ENCODE results near the gene SLC26A2.
A peak's percentile ranks its signal among the peaks of the same experiment; 100 is the strongest.
"Not testable (repeated sequence)": the region's sequence is repeated elsewhere in the genome, so short reads cannot be mapped to it uniquely, and the experiment has no call there.

Gene SLC26A2

GRCh38 chr5:149936044-149936699, 24.4 kb upstream of the SLC26A2 start:
- no peak for DNase-seq

- no peak for DNase-seq
Observed at GRCh38 chr5:149936700-149937091, 23.9 kb upstream of the SLC26A2 start.

- no peak for DNase-seq
Observed at GRCh38 chr5:149937610-149938009, 22.9 kb upstream of the SLC26A2 start.

- DNase-seq: no peak
Observed at GRCh38 chr5:149938279-149938678, 22.3 kb upstream of the SLC26A2 start.

- DNase-seq: no peak
Observed at GRCh38 chr5:149938791-149939358, 21.7 kb upstream of the SLC26A2 start.

GRCh38 chr5:149939546-149939945, 21.0 kb upstream of the SLC26A2 start:
- DNase-seq: no peak

GRCh38 chr5:149940077-149940574, 20.4 kb upstream of the SLC26A2 start:
- no peak for DNase-seq

- DNase-seq: no peak
Observed at GRCh38 chr5:149940941-149941644, 19.5 kb upstream of the SLC26A2 start.

- DNase-seq: no peak
Observed at GRCh38 chr5:149941795-149942194, 18.8 kb upstream of the SLC26A2 start.

GRCh38 chr5:149942199-149942598, 18.4 kb upstream of the SLC26A2 start:
- DNase-seq: no peak

GRCh38 chr5:149942741-149943169, 17.8 kb upstream of the SLC26A2 start:
- DNase-seq: not testable (repeated sequence)

GRCh38 chr5:149943177-149943949, 17.2 kb upstream of the SLC26A2 start:
- DNase-seq: not testable (repeated sequence)

- DNase-seq: no peak
Observed at GRCh38 chr5:149944666-149945065, 15.9 kb upstream of the SLC26A2 start, which contains the start of gene PDE6A. Gene PDE6A (minus strand): TSS chr5:149944793. CDS start chr5:149944673, 120 bp downstream.

- DNase-seq: no peak
Observed at GRCh38 chr5:149946118-149946517, 14.4 kb upstream of the SLC26A2 start.

- DNase-seq: no peak
Observed at GRCh38 chr5:149948993-149949392, 11.6 kb upstream of the SLC26A2 start.

GRCh38 chr5:149951138-149951749, 9.3 kb upstream of the SLC26A2 start:
- no peak for DNase-seq

GRCh38 chr5:149953436-149954121, 7.0 kb upstream of the SLC26A2 start:
- no peak for DNase-seq

- no peak for DNase-seq
Observed at GRCh38 chr5:149954798-149955197, 5.8 kb upstream of the SLC26A2 start.

GRCh38 chr5:149956685-149957084, 3.9 kb upstream of the SLC26A2 start:
- DNase-seq: no peak

GRCh38 chr5:149957855-149958254, 2.7 kb upstream of the SLC26A2 start:
- DNase-seq: peak; percentile 30

Measured in right kidney (tissue), 1 donor.